Stimulated activated CD4-positive, alpha-beta T cell treated with anti-CD3 and anti-CD28 coated beads, Interleukin-12 subunit alpha, Interleukin-12 subunit beta, amount 100 ng/mL, for 4 hours (primary cell): ENCODE measurements around the gene ALOX12.
"Not testable (repeated sequence)": the region's sequence is repeated elsewhere in the genome, so short reads cannot be mapped to it uniquely, and the experiment has no call there.

Source experiments
- DNase-seq: peaks from one replicate; pipeline ENCODE4 v3.0.0-alpha.2; 2020

The ALOX12 gene

DNA sequence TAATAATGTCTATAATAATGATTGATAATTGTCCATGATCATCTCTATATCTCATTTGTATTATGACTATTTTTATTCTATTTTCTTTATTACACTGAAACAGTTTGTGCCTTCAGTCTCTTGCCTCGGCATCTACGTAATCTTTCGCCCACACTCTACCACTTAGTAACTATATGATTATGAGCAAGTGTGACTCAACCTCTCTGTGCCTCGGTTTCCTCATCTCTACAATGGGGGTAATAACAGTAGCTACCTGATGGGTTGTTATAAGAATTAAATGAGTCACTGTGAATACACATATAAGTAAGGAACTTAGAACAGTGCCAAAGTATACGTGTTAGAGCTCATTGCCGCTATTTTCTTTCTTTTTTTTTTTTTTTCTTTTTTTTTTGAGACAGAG is 51.7 kb downstream of the ALOX12 start:
- DNase-seq: no peak

DNA sequence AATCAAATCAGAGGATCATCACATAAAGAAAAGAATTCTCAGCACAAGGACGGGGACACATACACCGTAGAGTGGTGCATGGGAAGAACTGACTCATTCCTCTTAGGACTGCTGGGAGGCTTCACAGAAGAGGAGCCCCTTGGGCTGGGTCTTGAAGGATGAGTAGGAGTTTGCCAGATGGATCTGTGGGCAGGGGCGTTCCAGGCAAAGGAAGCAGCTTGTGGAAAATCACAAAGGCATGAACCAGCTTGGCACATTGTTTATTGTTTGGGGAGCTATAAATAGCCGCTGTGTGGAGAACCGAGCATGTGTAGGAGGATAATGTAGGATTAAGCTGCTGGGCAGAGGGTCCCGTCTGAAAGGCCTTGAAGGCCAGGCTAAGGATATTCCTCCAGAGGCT is 53.1 kb downstream of the ALOX12 start:
- no peak for DNase-seq

DNA sequence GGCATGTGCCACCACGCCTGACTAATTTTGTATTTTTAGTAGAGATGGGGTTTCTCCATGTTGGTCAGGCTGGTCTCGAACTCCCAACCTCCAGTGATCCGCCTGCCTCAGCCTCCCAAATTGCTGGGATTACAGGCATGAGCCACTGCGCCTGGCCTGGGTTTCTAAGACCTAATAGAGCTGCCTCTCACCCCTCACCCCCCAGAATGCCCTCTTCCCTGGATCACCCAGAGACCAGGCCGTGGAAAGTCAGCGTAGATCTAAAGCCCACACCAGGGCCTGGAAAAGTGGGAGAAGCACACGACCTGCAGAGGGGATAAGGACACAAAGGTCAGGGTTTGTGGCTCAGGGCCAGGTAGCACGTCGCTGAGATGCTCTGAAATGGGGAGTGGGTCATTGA is 54.7 kb downstream of the ALOX12 start:
- DNase-seq: not testable (repeated sequence)

DNA sequence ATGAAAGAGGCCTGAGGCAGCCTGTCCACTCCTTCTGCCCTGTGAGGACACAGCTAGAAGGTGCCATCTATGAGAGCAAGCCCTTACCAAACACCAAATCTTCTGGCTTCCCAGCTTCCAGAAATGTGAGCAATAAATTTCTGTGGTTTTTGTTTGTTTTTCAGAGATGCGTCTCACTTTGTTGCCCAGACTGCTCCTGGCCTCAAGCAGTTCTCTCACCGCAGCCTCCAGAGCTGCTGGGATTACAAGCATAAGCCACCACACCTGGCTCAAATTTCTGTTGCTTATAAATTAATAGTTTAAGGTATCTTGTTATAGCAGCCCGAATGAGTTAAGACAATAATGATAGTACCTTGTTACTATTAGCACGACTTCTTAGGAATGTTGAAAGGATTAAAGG is 60.5 kb downstream of the ALOX12 start:
- no peak for DNase-seq

DNA sequence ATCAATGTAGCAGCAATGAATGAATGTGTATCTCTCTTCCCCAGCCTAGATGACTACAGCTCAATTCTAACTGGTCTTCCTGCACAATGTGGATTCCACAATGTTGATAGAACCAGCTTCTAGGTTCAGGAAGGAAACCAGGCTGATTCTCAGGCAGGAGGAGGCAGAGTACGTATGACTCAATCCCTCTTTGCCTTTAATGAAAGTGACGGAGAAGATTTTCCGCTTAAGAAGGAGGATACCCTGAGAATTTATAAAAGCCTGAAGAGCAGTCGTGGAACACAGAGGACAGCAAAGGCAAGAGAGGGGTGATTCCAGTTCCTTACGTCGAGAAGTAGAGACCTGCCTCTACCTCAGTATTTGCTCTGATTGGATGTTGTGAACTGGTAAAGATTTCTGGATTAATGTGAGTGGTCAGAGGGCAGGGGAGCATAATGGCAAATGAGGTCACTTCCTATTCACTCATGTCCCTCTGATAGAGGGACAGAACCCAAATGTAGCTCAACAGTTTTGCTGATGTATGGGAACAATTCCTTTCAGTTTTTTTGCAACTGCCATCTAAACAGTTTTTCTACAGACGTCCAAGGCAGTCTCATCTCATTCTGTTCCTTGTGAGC is 63.1 kb downstream of the ALOX12 start:
- no peak for DNase-seq
